Measurements from ENCODE around the gene PAK5. TPM values are rescaled to one million over a fixed set of nuclear protein-coding genes. Genes with fewer than 3 reads are reported as not detected.

PAK5 gene
- total RNA-seq, 1 donor from 2014 or later: not detected

DNA sequence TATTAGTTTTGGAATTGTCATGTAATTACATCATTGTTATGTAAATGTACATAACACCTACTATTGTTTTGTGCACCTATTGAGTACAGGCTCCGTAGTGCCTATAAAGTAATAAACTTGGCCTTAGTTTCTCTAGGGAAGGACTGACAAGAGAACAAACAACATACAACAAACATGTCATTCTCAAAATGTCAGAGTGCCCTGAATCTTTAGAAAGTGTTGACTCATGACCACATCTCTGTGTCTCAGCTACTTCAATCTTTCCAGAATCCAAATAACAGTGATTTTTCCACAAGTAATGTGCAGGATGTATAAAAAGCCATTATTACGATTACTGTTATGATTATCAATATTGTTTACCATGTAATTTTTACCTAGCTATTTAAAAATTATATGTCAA is 307.3 kb downstream of the PAK5 start:
- no peaks in the 10 kb centered on the region for H3K4me1 ChIP-seq
- no peak for TF ChIP-seq CTCF (IDR thresholded peaks at IDR 0.05; ENCODE audit: borderline replicate concordance)
- intact Hi-C loops (cut with micrococcal nuclease): no loop called here

GRCh38 chr20:9523636-9524035 is 315.2 kb downstream of the PAK5 start:
- H3K9me3 ChIP-seq (replicated peaks): no peaks in the 10 kb centered on the region
- H3K27ac ChIP-seq (replicated peaks): no peak overlapping the region
- intact Hi-C loops (cut with micrococcal nuclease): no loop called here
- peaks cover 44% of the 10 kb centered on the region for H3K27me3 ChIP-seq (ENCODE audit: low read depth)
- no peaks in the 10 kb centered on the region for H3K4me1 ChIP-seq
- DNase-seq: no peak
- H3K4me3 ChIP-seq: no peak overlapping the region
- TF ChIP-seq CTCF (IDR thresholded peaks at IDR 0.05; ENCODE audit: borderline replicate concordance): no peak
- no peaks in the 10 kb centered on the region for H3K36me3 ChIP-seq

More for the DNA sequence above, 307.3 kb downstream of the PAK5 start:
- H3K9me3 ChIP-seq (replicated peaks): no peaks in the 10 kb centered on the region
- H3K27me3 ChIP-seq (ENCODE audit: low read depth): peaks cover 2% of the 10 kb centered on the region
- H3K4me3 ChIP-seq: no peak overlapping the region
- H3K36me3 ChIP-seq: no peaks in the 10 kb centered on the region
- no peak overlapping the region for H3K27ac ChIP-seq (replicated peaks)
- no peak for DNase-seq

DNA sequence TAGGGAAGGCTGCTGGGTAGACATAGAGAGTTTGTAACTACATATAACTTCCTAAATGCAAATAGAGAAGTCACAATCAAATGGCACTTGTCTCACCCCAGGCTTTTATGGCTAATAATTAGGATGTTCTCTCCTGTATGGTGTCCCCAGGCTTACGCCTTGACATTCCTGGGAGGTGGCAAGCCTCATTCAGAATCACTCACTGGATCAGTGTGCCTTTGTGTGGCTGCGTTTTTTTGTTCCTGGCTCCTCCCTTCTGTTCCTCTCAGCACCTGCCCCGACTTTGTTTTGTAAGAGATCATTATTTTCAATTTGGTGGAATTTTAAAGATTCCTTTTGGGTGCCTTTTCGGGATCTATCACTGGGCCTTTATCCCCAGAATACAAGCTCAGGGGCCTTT is 318.8 kb downstream of the PAK5 start:
- Histone ChIP-seq H3K9me3 (replicated peaks) (no peaks in the 10 kb centered on the region), H3K4me3 (no peak overlapping the region), H3K4me1 (peaks cover 18% of the 10 kb centered on the region), H3K27ac (replicated peaks) (no peak overlapping the region), H3K36me3 (no peaks in the 10 kb centered on the region), H3K27me3 (ENCODE audit: low read depth) (peaks cover 80% of the 10 kb centered on the region)
- no peak for DNase-seq
- intact Hi-C loops (cut with micrococcal nuclease): no loop called here
- TF ChIP-seq CTCF (IDR thresholded peaks at IDR 0.05; ENCODE audit: borderline replicate concordance): no peak

DNA sequence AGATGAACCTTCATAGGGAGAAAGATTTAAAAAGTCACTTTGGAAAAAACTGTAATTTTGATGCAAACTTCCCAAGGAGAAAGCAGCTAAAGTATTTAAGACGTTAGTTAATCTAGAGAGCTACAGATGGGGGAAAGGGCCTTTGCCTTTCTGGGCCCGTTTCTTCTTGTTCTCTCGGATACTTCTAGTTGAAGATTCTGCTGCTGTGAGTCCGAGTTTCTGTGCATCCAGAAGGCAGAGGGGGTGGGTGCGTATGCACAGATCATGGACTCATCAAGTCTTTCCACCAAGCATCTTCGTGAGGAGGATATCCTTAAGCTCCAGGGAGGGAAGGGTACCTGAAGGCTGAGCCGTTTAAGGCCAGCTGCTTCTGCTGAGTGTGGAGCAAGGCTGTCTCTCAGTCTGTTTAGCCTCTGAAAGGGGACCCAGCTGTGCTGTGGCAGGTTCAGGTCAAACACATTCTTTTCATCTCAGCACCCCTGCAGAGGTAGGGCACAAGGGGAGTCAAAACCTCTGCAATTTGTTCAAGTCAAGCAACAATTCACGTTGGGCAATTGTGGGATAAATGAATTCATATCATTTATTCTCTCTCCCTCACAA is 320.2 kb downstream of the PAK5 start:
- intact Hi-C loops (cut with micrococcal nuclease): no loop called here
- Histone ChIP-seq H3K4me3 (no peak overlapping the region), H3K36me3 (no peaks in the 10 kb centered on the region), H3K9me3 (replicated peaks) (no peaks in the 10 kb centered on the region), H3K4me1 (peaks cover 28% of the 10 kb centered on the region), H3K27ac (replicated peaks) (no peak overlapping the region), H3K27me3 (ENCODE audit: low read depth) (peaks cover 94% of the 10 kb centered on the region)
- no peak for DNase-seq
- TF ChIP-seq CTCF (IDR thresholded peaks at IDR 0.05; ENCODE audit: borderline replicate concordance): no peak

GRCh38 chr20:9517297-9518162 is 321.3 kb downstream of the PAK5 start:
- Histone ChIP-seq H3K4me3 (no peak overlapping the region), H3K27ac (replicated peaks) (no peak overlapping the region), H3K4me1 (peaks cover 28% of the 10 kb centered on the region), H3K36me3 (no peaks in the 10 kb centered on the region), H3K27me3 (ENCODE audit: low read depth) (peaks cover 99% of the 10 kb centered on the region), H3K9me3 (replicated peaks) (no peaks in the 10 kb centered on the region)
- no peak for TF ChIP-seq CTCF (IDR thresholded peaks at IDR 0.05; ENCODE audit: borderline replicate concordance)
- intact Hi-C loops (cut with micrococcal nuclease): no loop called here
- DNase-seq: no peak
